ENCODE results near the gene ZDHHC9. TPM values are rescaled to one million over a fixed set of nuclear protein-coding genes. Genes with fewer than 3 reads are reported as not detected.

Gene ZDHHC9
- total RNA-seq, 8 experiments from 2014 or later, result 9.3 to 30.0 (median 18.7) TPM

GRCh38 chrX:129780441-129781105 is 63.1 kb downstream of the ZDHHC9 start:
- H3K27ac ChIP-seq, result no peak overlapping the region
- 56 to 100% (median 100%) methylated on average over 1 to 2 of the region's 6 CpGs; no CpG with 5 or more reads in 7 of the 10 experiments for WGBS, 10 experiments
- no peak for ATAC-seq (replicated peaks in 6 of 8)

GRCh38 chrX:129779747-129780146 is 63.9 kb downstream of the ZDHHC9 start, which contains the start of gene SASH3:
SASH3 (plus strand) TSS chrX:129779949; CDS start chrX:129780098, 149 bp downstream.
- ATAC-seq (replicated peaks in 6 of 8), result no peak
- 67 to 89% methylated on average over 6 to 8 of the region's 13 CpGs; no CpG with 5 or more reads in 8 of the 10 experiments for WGBS, 10 experiments
- Histone ChIP-seq H3K4me1 (replicated peaks in 1 of 2) (no peaks in the 10 kb centered on the region), H3K4me3 (no peak within 1 kb of the TSS), H3K27ac (no peak within 1 kb of the TSS)
- in situ Hi-C loops (cut with MboI; ENCODE audit: low pct_unique_long_range_greater_than_20kb in 2 of 9, low sequenced_read_pairs in 9 of 9, unreplicated experiment in 9 of 9), result no loop called here

More at GRCh38 chrX:129780441-129781105, 63.1 kb downstream of the ZDHHC9 start:
- in situ Hi-C loops (cut with MboI; ENCODE audit: low pct_unique_long_range_greater_than_20kb in 2 of 9, low sequenced_read_pairs in 9 of 9, unreplicated experiment in 9 of 9), result no loop called here
- Histone ChIP-seq H3K4me3 (no peak overlapping the region), H3K4me1 (replicated peaks in 1 of 2) (no peaks in the 10 kb centered on the region)

GRCh38 chrX:129779086-129779672 is 64.5 kb downstream of the ZDHHC9 start:
- in situ Hi-C loops (cut with MboI; ENCODE audit: low pct_unique_long_range_greater_than_20kb in 2 of 9, low sequenced_read_pairs in 9 of 9, unreplicated experiment in 9 of 9), result no loop called here
- 40% methylated on average over 2 of the region's 7 CpGs; no CpG with 5 or more reads in 9 of the 10 experiments for WGBS, 10 experiments
- no peak for ATAC-seq (replicated peaks in 6 of 8)
- no peak overlapping the region for H3K27ac ChIP-seq
- no peaks in the 10 kb centered on the region for H3K4me1 ChIP-seq (replicated peaks in 1 of 2)
- H3K4me3 ChIP-seq, result no peak overlapping the region

DNA sequence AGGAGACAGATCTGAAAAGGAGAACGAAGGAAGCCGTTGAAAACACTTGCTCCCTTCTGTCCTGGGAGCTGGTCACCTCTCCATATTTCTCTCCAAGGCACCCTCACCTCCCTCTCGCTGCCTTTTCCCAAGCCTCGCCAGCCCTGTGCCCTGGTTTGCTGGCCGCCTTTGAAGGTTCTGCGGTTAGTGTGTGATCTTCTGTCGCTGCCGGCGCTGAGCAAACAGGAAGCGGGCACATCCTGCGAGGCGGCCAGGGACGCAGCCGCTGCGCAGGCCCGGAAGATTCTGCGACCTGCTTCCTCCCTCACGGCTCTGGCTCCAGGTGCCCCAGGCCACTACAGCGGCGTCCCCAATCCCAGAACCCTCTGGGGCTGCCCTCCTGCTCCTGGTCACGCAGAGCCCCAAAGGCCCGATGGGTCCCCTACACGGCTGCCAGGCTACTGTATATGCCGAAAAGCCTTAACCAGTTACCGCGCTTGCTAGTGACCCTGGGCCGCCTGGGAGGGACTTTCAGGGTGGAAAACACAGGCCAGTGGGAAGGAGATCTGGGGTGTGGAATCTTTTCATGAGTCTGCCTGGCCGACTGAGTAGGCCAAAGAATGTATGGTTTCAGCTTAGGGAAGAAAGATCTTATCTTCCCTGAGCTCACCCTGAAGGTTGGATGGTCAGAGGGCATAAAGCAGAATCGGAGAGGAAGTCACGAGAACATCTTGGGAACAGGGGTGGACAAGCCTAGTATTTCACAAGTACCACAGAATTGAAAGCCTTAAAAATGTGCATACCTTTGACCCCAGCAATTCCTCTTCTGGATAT is 66.3 kb downstream of the ZDHHC9 start:
- ATAC-seq (replicated peaks in 6 of 8), result peak in 1 of 8 experiments; percentile 56
- Histone ChIP-seq H3K4me1 (replicated peaks in 1 of 2) (no peaks in the 10 kb centered on the region), H3K27ac (no peak overlapping the region), H3K4me3 (no peak overlapping the region)
- in situ Hi-C loops (cut with MboI; ENCODE audit: low pct_unique_long_range_greater_than_20kb in 2 of 9, low sequenced_read_pairs in 9 of 9, unreplicated experiment in 9 of 9), result no loop called here
- 45 to 100% (median 88%) methylated on average over 1 to 8 of the region's 30 CpGs; no CpG with 5 or more reads in 6 of the 10 experiments for WGBS, 10 experiments

- 17 to 100% (median 75%) methylated on average over 1 to 2 of the region's 4 CpGs; no CpG with 5 or more reads in 6 of the 10 experiments for WGBS, 10 experiments
- no peaks in the 10 kb centered on the region for H3K4me1 ChIP-seq (replicated peaks in 1 of 2)
- in situ Hi-C loops (cut with MboI; ENCODE audit: low pct_unique_long_range_greater_than_20kb in 2 of 9, low sequenced_read_pairs in 9 of 9, unreplicated experiment in 9 of 9), result no loop called here
- H3K27ac ChIP-seq, result no peak overlapping the region
- no peak overlapping the region for H3K4me3 ChIP-seq
- peak in 3 of 8 experiments; percentile 57 to 64 (median 61) for ATAC-seq (replicated peaks in 6 of 8)
Observed at GRCh38 chrX:129773649-129774458, 69.8 kb downstream of the ZDHHC9 start.

DNA sequence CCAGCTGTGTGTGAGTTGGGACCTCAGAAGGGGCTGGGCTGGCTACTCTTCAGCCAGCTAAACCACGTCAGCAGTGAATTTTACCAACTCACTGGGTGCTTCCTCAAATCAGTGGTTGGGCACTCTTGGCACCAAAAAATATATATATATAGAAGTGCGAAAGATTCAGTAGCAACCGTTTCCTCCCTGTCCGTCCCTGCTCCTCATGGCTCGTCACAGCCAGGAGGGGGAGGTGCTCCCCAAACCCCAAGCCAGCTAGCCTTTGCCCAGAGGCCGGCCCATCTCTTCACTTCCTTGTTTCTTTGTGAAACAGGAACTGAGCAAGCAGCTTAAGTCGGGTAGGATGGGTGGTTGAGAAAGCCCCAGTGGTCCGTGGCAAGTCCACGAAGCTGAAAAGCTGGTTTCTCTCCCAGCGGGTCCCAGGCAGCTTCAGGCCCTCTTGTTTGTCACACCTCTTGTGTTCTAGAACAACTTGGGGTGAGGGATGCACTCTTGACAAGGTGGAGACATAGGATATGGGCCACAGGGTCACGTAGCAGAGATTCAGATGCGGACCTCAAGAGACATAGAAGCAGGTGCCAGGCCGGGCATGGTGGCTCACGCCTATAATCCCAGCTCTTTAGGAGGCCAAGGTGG is 70.8 kb downstream of the ZDHHC9 start:
- no peak overlapping the region for H3K4me3 ChIP-seq
- no peaks in the 10 kb centered on the region for H3K4me1 ChIP-seq (replicated peaks in 1 of 2)
- ATAC-seq (replicated peaks in 6 of 8), result no peak
- no peak overlapping the region for H3K27ac ChIP-seq
- in situ Hi-C loops (cut with MboI; ENCODE audit: low pct_unique_long_range_greater_than_20kb in 2 of 9, low sequenced_read_pairs in 9 of 9, unreplicated experiment in 9 of 9), result no loop called here
- 52 to 100% (median 87%) methylated on average over 1 to 5 of the region's 14 CpGs; no CpG with 5 or more reads in 7 of the 10 experiments for WGBS, 10 experiments

GRCh38 chrX:129771266-129771995 is 72.3 kb downstream of the ZDHHC9 start:
- in situ Hi-C loops (cut with MboI; ENCODE audit: low pct_unique_long_range_greater_than_20kb in 2 of 9, low sequenced_read_pairs in 9 of 9, unreplicated experiment in 9 of 9), result no loop called here
- H3K27ac ChIP-seq, result no peak overlapping the region
- WGBS, 10 experiments, result 10 to 80% (median 53%) methylated on average over 1 to 6 of the region's 14 CpGs; no CpG with 5 or more reads in 5 of the 10 experiments
- no peak overlapping the region for H3K4me3 ChIP-seq
- no peaks in the 10 kb centered on the region for H3K4me1 ChIP-seq (replicated peaks in 1 of 2)
- ATAC-seq (replicated peaks in 6 of 8), result no peak

DNA sequence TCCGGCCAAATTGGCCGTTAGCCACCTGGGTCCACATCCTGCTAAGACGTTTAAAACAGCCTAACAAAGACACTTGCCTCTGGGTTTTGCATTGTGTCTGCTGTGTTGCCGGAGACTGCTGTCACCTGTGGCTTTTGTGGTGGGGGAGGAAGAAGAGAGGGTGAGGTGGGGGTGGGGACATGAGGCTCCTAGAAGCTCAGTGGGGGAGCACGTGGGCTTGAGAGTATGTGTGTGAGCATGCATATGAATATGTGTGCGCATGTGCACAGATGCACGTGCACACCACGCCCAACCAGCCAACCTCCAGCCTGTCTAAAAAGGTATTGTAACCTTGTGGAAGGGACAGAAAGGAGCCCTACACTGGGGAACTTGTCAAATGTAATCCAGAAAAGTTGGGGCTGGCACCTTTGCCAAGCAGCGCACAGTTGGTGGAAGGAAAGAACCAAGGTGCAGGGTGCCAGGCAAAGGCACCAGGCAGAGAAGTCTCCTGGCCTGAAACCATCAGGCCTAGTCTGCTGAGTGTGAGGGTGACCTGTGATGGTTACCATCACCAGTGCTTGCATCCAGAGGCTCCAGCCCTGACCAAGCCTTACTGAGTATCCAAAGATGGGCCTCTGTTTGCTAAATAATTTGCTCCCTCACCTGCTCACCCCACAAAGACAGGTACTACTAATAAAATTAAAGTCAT is 74.1 kb downstream of the ZDHHC9 start:
- no peaks in the 10 kb centered on the region for H3K4me1 ChIP-seq (replicated peaks in 1 of 2)
- H3K4me3 ChIP-seq, result no peak overlapping the region
- peak in 3 of 8 experiments; percentile 52 to 85 (median 65) for ATAC-seq (replicated peaks in 6 of 8)
- in situ Hi-C loops (cut with MboI; ENCODE audit: low pct_unique_long_range_greater_than_20kb in 2 of 9, low sequenced_read_pairs in 9 of 9, unreplicated experiment in 9 of 9), result no loop called here
- WGBS, 10 experiments, result 60% methylated on average over 1 of the region's 9 CpGs; no CpG with 5 or more reads in 9 of the 10 experiments
- H3K27ac ChIP-seq, result no peak overlapping the region

DNA sequence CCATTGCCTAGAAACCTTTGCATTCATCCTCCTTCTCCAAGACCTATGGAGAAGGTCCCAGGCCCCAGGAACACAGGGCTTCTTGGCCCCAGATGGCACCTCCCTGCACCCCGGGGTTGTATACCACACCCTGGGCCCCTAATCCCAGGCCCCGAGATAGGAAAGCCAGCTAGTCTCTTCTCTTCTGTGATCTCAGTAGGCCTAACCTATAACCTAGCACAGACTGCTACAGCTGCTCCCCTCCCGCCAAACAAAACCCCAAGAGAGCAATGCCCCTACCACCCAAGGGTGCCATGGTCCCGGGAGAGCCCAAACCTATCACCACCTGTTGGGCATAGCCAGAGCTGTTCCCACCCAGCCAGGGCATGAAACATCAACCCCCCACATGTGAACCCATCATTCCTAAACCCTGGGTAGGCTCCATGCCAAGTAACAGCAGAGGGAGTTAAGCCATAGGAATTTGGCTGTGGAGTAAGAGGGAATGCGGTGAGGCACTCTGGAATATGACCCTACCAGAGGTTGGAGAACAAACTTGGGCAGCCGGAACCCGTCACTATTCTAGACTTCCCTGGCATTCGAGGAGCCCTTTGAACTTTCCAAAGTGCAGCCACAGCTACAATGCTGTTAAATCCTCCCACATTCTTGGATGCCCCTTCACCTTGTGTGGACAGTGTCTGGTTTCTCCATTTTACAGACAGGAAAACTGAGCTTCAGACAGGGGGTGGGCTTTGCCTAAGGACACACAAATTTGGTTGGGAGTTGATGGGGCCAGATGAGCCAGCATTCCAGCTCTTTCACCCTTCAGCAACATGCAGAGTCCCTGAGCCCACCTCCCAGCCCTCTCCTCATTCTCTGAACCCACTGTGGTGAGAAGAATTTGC is 74.9 kb downstream of the ZDHHC9 start:
- H3K4me3 ChIP-seq, result no peak overlapping the region
- in situ Hi-C loops (cut with MboI; ENCODE audit: low pct_unique_long_range_greater_than_20kb in 2 of 9, low sequenced_read_pairs in 9 of 9, unreplicated experiment in 9 of 9), result no loop called here
- 62 to 100% (median 75%) methylated on average over 1 to 3 of the region's 8 CpGs; no CpG with 5 or more reads in 7 of the 10 experiments for WGBS, 10 experiments

DNA sequence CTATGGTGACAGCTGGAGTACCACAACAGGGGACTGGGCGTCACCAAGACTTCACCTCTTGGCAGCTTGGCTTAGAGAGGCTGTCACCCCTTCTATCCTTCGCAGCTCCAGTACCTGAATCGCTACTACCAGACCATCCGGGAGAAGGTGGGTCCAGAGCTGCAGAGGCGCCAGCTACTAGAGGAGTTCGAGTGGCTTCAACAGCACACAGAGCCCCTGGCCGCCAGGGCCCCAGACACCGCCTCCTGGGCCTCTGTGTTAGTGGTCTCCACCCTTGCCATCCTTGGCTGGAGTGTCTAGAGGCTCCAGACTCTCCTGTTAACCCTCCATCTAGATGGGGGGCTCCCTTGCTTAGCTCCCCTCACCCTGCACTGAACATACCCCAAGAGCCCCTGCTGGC is 75.5 kb downstream of the ZDHHC9 start:
- Histone ChIP-seq H3K4me3 (no peak overlapping the region), H3K27ac (no peak overlapping the region), H3K4me1 (replicated peaks in 1 of 2) (no peaks in the 10 kb centered on the region)
- ATAC-seq (replicated peaks in 6 of 8), result no peak
- 60% methylated on average over 2 of the region's 8 CpGs; no CpG with 5 or more reads in 9 of the 10 experiments for WGBS, 10 experiments
- in situ Hi-C loops (cut with MboI; ENCODE audit: low pct_unique_long_range_greater_than_20kb in 2 of 9, low sequenced_read_pairs in 9 of 9, unreplicated experiment in 9 of 9), result no loop called here

More for the DNA sequence above, 74.9 kb downstream of the ZDHHC9 start:
- ATAC-seq (replicated peaks in 6 of 8), result no peak
- no peaks in the 10 kb centered on the region for H3K4me1 ChIP-seq (replicated peaks in 1 of 2)
- H3K27ac ChIP-seq, result no peak overlapping the region

- no peaks in the 10 kb centered on the region for H3K4me1 ChIP-seq (replicated peaks in 1 of 2)
- no peak for ATAC-seq (replicated peaks in 6 of 8)
- no peak overlapping the region for H3K4me3 ChIP-seq
- in situ Hi-C loops (cut with MboI; ENCODE audit: low pct_unique_long_range_greater_than_20kb in 2 of 9, low sequenced_read_pairs in 9 of 9, unreplicated experiment in 9 of 9), result no loop called here
- H3K27ac ChIP-seq, result no peak overlapping the region
Observed at GRCh38 chrX:129763666-129764065, 80.0 kb downstream of the ZDHHC9 start.
